SU-DHL-6 (cell line): ENCODE data around the gene ABCA3.

ENCODE experiments used
- CTCF ChIP-seq: fragments of 200-600 bp; sonication (generic); IDR thresholded peaks from one replicate; pipeline ENCODE4 v1.5.1; 2017; ENCODE audit warnings: antibody characterized with exemption, mild to moderate bottlenecking, low read length, moderate library complexity; ENCODE audit not compliant: insufficient read depth, poor library complexity, severe bottlenecking
- EZH2phosphoT487 ChIP-seq: fragments of 200-600 bp; sonication (generic), shearing (Covaris generic); conservative IDR thresholded peaks from 2 replicates; pipeline ENCODE4 v1.6.1; 2018; ENCODE audit warnings: mild to moderate bottlenecking, antibody characterized with exemption, low read length, moderate library complexity, mixed read lengths

- no peak for TF ChIP-seq CTCF
- TF ChIP-seq EZH2phosphoT487, result no peak
Observed at GRCh38 chr16:2244926-2245795, 95.4 kb downstream of the ABCA3 start.
